Measurements from ENCODE around the gene STRIT1. TPM values are rescaled to one million over a fixed set of nuclear protein-coding genes. Genes with fewer than 3 reads are reported as not detected.

Gene STRIT1
- total RNA-seq, 1 donor from 2014 or later: not detected

DNA sequence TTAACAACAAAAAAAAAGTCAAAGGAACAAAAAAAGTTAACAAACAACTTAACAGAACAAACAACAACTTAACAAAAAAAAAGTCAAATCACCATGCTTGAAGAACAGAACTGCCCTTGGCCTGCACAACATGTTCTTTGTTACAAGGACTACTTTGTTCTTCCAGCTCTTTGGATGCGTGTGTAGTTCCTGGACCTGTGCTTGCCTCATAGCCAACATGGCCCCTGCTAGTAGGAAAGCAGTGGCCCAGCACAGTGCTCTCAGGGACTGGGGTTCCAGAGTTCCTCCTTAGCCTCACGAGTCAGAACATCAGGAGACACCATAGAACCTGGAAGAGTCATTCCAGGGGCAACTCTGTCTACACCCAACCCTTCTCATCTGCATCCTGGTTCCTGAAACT is 10.9 kb upstream of the STRIT1 start:
- TF ChIP-seq, protein P1, sequence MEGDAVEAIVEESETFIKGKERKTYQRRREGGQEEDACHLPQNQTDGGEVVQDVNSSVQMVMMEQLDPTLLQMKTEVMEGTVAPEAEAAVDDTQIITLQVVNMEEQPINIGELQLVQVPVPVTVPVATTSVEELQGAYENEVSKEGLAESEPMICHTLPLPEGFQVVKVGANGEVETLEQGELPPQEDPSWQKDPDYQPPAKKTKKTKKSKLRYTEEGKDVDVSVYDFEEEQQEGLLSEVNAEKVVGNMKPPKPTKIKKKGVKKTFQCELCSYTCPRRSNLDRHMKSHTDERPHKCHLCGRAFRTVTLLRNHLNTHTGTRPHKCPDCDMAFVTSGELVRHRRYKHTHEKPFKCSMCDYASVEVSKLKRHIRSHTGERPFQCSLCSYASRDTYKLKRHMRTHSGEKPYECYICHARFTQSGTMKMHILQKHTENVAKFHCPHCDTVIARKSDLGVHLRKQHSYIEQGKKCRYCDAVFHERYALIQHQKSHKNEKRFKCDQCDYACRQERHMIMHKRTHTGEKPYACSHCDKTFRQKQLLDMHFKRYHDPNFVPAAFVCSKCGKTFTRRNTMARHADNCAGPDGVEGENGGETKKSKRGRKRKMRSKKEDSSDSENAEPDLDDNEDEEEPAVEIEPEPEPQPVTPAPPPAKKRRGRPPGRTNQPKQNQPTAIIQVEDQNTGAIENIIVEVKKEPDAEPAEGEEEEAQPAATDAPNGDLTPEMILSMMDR (conservative IDR thresholded peaks at IDR 0.05; ENCODE audit: low read depth, low read length): no peak
- DNase-seq (ENCODE audit: low read depth): no peak
- no peak overlapping the region for H3K4me3 ChIP-seq (ENCODE audit: low read depth, low read length)

DNA sequence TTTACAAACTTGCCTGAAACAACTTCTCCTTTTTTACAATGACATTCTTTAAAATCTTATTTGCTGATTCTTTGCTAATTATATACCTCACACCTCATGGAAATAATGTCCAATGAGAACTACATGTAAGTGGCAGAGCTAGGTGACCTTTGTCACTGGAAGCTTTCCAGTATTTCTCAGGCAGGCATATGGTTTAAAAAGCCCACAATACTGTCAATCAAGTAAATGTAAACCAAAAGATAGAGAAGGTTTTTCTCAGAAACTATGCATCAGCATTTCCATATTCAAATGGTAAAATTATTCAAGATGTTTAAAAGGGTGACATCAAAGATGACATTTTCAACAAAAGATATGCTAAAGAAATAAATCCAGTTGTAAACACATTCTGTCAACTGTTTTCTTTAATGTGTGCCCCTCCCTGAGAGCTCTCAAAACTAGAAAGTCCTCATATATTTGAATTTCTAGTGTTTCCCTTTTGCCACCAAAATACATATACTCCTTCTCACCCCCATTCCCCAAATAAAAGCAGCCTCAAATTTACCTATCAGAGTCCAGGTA is 10.1 kb upstream of the STRIT1 start:
- TF ChIP-seq, protein P1 (conservative IDR thresholded peaks at IDR 0.05; ENCODE audit: low read depth, low read length): no peak
- no peak for DNase-seq (ENCODE audit: low read depth)
- no peak overlapping the region for H3K4me3 ChIP-seq (ENCODE audit: low read depth, low read length)

DNA sequence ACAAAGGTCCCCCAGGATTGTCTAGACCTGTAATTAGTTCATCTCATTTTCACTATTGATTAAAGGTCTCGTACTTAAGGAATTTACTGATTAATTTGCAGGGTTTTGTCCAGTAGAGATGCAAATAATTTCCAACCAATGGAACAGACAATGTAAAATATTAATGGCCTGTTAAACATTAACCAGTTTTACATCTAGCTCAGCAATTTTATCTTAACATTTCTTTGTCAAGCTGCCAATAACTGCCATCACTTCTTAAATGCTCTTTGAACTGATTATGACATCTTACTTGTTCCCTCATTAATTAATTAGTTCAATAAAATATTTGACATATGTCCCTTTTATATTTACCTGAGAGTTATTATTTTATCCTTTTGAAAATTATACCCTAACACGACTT is 9.4 kb upstream of the STRIT1 start:
- H3K4me3 ChIP-seq (ENCODE audit: low read depth, low read length): no peak overlapping the region
- DNase-seq (ENCODE audit: low read depth): no peak
- TF ChIP-seq, protein P1 (conservative IDR thresholded peaks at IDR 0.05; ENCODE audit: low read depth, low read length): no peak

DNA sequence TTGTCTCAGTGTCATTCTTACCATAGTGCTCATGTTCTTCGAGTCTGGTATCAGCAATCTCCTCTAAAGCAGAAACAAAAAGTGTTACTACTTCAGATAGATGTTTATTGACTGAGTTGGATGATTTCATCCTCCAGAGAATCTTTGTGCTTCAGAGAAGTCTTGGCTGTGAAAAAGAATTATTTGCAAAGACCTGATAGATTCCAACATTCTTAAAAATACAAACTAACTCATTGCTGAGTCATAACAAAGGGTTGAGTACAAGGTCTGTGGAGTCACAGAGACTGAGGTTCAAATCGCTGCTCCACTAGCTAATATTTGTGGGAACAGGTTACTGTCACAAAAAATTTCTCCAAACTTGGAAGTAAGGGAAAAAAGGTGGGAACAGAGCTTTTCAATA is 9.0 kb upstream of the STRIT1 start:
- no peak overlapping the region for H3K4me3 ChIP-seq (ENCODE audit: low read depth, low read length)
- DNase-seq (ENCODE audit: low read depth): peak; percentile 38
- TF ChIP-seq, protein P1 (conservative IDR thresholded peaks at IDR 0.05; ENCODE audit: low read depth, low read length): no peak

DNA sequence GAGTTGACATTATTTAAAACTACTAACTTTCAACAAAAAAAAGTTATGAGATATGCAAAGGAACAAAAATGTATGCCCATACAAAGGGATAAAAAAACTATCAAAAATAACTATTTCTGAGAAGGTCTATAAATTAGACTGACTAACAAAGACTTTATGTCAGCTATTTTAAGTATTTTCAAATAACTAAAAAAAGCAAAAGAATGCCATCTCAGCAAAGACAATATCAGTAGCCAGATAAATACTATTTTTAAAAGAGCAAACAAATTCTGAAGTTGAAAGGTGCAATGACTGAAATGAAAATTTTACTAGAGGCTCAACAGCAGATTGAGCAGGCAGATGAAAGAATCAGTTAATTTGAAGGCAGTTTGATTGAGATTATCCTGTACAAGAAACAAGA is 3.6 kb upstream of the STRIT1 start:
- TF ChIP-seq, protein P1 (conservative IDR thresholded peaks at IDR 0.05; ENCODE audit: low read depth, low read length): no peak
- H3K4me3 ChIP-seq (ENCODE audit: low read depth, low read length): no peak overlapping the region
- no peak for DNase-seq (ENCODE audit: low read depth)

DNA sequence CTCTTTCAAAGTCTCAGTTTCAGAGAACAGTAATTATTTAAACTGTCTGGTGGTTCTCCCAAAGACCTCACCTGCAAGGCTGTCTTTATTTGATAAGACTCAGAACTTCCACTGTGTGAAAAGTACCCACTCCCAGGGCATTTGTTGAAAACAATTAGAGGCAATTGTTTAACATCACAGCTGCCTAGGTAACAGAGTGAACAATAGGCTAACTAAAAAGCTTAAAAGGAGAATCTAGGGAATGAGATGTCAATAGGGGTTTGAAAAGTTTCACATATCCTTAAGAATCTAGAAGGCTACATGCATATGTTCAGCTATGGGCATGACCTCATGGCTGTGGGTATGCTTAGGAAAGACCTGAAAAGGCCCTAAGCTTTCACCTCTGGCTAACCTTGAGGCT is 2.9 kb upstream of the STRIT1 start:
- no peak for DNase-seq (ENCODE audit: low read depth)
- TF ChIP-seq, protein P1 (conservative IDR thresholded peaks at IDR 0.05; ENCODE audit: low read depth, low read length): no peak
- no peak overlapping the region for H3K4me3 ChIP-seq (ENCODE audit: low read depth, low read length)

DNA sequence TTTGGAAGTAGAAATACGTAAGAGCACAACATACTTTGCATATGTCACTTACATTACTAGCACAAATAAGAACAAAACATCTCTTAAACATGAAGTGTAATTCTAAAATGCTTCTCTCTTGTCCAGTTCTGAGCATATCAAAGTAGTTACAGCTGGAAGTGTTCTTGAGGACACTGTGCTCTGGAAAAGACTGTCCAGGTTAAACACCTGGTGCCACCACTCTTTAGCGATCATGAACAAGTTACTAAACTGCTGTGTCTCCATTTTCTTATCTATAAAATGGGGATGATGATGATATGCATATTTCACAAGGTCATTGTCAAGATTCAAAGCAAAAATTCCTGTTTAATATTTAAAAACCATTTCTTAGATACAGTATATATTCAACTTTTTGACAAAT is 790 bp downstream of the STRIT1 start:
- no peak overlapping the region for H3K4me3 ChIP-seq (ENCODE audit: low read depth, low read length)
- TF ChIP-seq, protein P1 (conservative IDR thresholded peaks at IDR 0.05; ENCODE audit: low read depth, low read length): no peak
- DNase-seq (ENCODE audit: low read depth): no peak

Data from epithelial cell of proximal tubule (primary cell).